H9 (cell line): Measurements from ENCODE around the gene TGM5. TPM values are rescaled to one million over a fixed set of nuclear protein-coding genes. Genes with fewer than 3 reads are reported as not detected.

ENCODE experiments used
- DNase-seq: peaks from one replicate; pipeline ENCODE4 v3.0.0-alpha.2; 2017
- H2AFZ ChIP-seq: one replicate; pipeline ENCODE4 v1.6.1; 2013; ENCODE audit warnings: mild to moderate bottlenecking, low read length, control low read depth, moderate library complexity
- H2AK5ac ChIP-seq: 2 replicates; pipeline ENCODE4 v1.6.1; 2013; ENCODE audit warnings: low read length, control low read depth, mixed read lengths; ENCODE audit not compliant: insufficient read length
- H2BK120ac ChIP-seq: one replicate; pipeline ENCODE4 v1.6.1; 2013; ENCODE audit warnings: low read depth, mild to moderate bottlenecking, low read length, control low read depth, inconsistent platforms; ENCODE audit not compliant: poor library complexity, severe bottlenecking
- H2BK12ac ChIP-seq: 2 replicates; pipeline ENCODE4 v1.6.1; 2013; ENCODE audit warnings: low read length, control low read depth, mixed read lengths, low read depth; ENCODE audit not compliant: insufficient read length
- H2BK15ac ChIP-seq: 2 replicates; pipeline ENCODE4 v1.6.1; 2013; ENCODE audit warnings: low read depth, low read length, control low read depth
- H2BK20ac ChIP-seq: one replicate; pipeline ENCODE4 v1.6.1; 2013; ENCODE audit warnings: low read depth, mild to moderate bottlenecking, low read length, control low read depth, inconsistent platforms; ENCODE audit not compliant: poor library complexity, severe bottlenecking
- H2BK5ac ChIP-seq: 2 replicates; pipeline ENCODE4 v1.6.1; 2013; ENCODE audit warnings: low read length, control low read depth, mixed read lengths; ENCODE audit not compliant: insufficient read length
- H3K14ac ChIP-seq: 2 replicates; pipeline ENCODE4 v1.6.1; 2013; ENCODE audit warnings: low read length, control low read depth; ENCODE audit not compliant: insufficient read depth
- H3K18ac ChIP-seq: 2 replicates; pipeline ENCODE4 v1.6.1; 2013; ENCODE audit warnings: low read depth, mild to moderate bottlenecking, mixed read lengths, low read length, control low read depth; ENCODE audit not compliant: insufficient read length
- H3K23ac ChIP-seq: 2 replicates; pipeline ENCODE4 v1.6.1; 2013; ENCODE audit warnings: low read length, control low read depth, mixed read lengths, low read depth; ENCODE audit not compliant: insufficient read length
- H3K23me2 ChIP-seq: 2 replicates; pipeline ENCODE4 v1.6.1; 2013; ENCODE audit warnings: low read depth, mild to moderate bottlenecking, mixed read lengths, low read length, control low read depth; ENCODE audit not compliant: insufficient read length, poor library complexity, severe bottlenecking
- H3K27ac ChIP-seq: 2 replicates; pipeline ENCODE4 v1.5.1; 2013; ENCODE audit warnings: low read length, control low read depth, mixed read lengths, low read depth; ENCODE audit not compliant: insufficient read length
- H3K27me3 ChIP-seq: 2 replicates; pipeline ENCODE4 v1.6.1; 2013; ENCODE audit warnings: low read length, control low read depth, inconsistent platforms; ENCODE audit not compliant: insufficient read depth
- H3K4ac ChIP-seq: 2 replicates; pipeline ENCODE4 v1.6.1; 2013; ENCODE audit warnings: low read depth, mild to moderate bottlenecking, control low read depth, inconsistent platforms, low read length, moderate library complexity
- H3K4me1 ChIP-seq: 2 replicates; pipeline ENCODE4 v1.6.1; 2013; ENCODE audit warnings: low read length, control low read depth, inconsistent platforms; ENCODE audit not compliant: insufficient read depth
- H3K4me2 ChIP-seq: 2 replicates; pipeline ENCODE4 v1.6.1; 2013; ENCODE audit warnings: low read length, control low read depth, mixed read lengths; ENCODE audit not compliant: insufficient read length, insufficient read depth
- H3K56ac ChIP-seq: 2 replicates; pipeline ENCODE4 v1.6.1; 2013; ENCODE audit warnings: low read depth, mild to moderate bottlenecking, mixed read lengths, low read length, control low read depth; ENCODE audit not compliant: insufficient read length
- H3K79me1 ChIP-seq: 2 replicates; pipeline ENCODE4 v1.6.1; 2013; ENCODE audit warnings: low read depth, mild to moderate bottlenecking, moderate library complexity, low read length, control low read depth, inconsistent platforms; ENCODE audit not compliant: insufficient read depth, poor library complexity, severe bottlenecking
- H3K79me2 ChIP-seq: 2 replicates; pipeline ENCODE4 v1.6.1; 2013; ENCODE audit warnings: low read length, control low read depth, inconsistent platforms; ENCODE audit not compliant: insufficient read depth
- H3K9ac ChIP-seq: 2 replicates; pipeline ENCODE4 v1.6.1; 2013; ENCODE audit warnings: low read length, control low read depth, mixed read lengths; ENCODE audit not compliant: insufficient read length; ENCODE audit errors: extremely low read depth
- H3K9me3 ChIP-seq: one replicate; pipeline ENCODE4 v1.6.1; 2013; ENCODE audit warnings: low read depth, low read length, inconsistent platforms; ENCODE audit not compliant: control insufficient read depth
- H3T11ph ChIP-seq: one replicate; pipeline ENCODE4 v1.6.1; 2013; ENCODE audit warnings: mild to moderate bottlenecking, low read length, control low read depth, inconsistent platforms
- H4K20me1 ChIP-seq: one replicate; pipeline ENCODE4 v1.6.1; 2013; ENCODE audit not compliant: control insufficient read depth, insufficient read length, insufficient read depth
- H4K5ac ChIP-seq: 2 replicates; pipeline ENCODE4 v1.6.1; 2013; ENCODE audit warnings: low read depth, mild to moderate bottlenecking, mixed read lengths, low read length, control low read depth; ENCODE audit not compliant: insufficient read length
- H4K8ac ChIP-seq: replicated peaks from 2 replicates; pipeline ENCODE4 v1.6.1; 2013; ENCODE audit warnings: low read length, control low read depth, mixed read lengths, low read depth; ENCODE audit not compliant: insufficient read length
- H4K91ac ChIP-seq: 2 replicates; pipeline ENCODE4 v1.6.1; 2013; ENCODE audit warnings: low read depth, mild to moderate bottlenecking, moderate library complexity, mixed read lengths, low read length, control low read depth; ENCODE audit not compliant: insufficient read length
- H3K27ac Mint-ChIP-seq, 3 experiments: 2 replicates in 2 of 3; 3 replicates in 1 of 3; pipeline ENCODE4 v1.8.0; 2020 to 2021; ENCODE audit warnings: mixed read lengths in 3 of 3, mild to moderate bottlenecking in 1 of 3, moderate library complexity in 1 of 3
- H3K27me3 Mint-ChIP-seq: 2 replicates; pipeline ENCODE4 v1.8.0; 2021; ENCODE audit warnings: low read depth, mild to moderate bottlenecking, moderate library complexity, mixed read lengths
- H3K36me3 Mint-ChIP-seq, 3 experiments: 2 replicates in 2 of 3; 3 replicates in 1 of 3; pipeline ENCODE4 v1.8.0; 2020 to 2021; ENCODE audit warnings: low read depth in 3 of 3, mixed read lengths in 3 of 3; ENCODE audit not compliant: insufficient read depth in 1 of 3
- H3K4me1 Mint-ChIP-seq, 2 experiments: 2 replicates each; pipeline ENCODE4 v1.8.0; 2020; ENCODE audit warnings: mixed read lengths in 2 of 2
- H3K4me3 Mint-ChIP-seq, 2 experiments: 2 replicates in 1 of 2; 3 replicates in 1 of 2; pipeline ENCODE4 v1.8.0; 2020 to 2021; ENCODE audit warnings: mild to moderate bottlenecking in 2 of 2, mixed read lengths in 2 of 2, moderate library complexity in 1 of 2
- H3K9me3 Mint-ChIP-seq, 2 experiments: 2 replicates in 1 of 2; 3 replicates in 1 of 2; pipeline ENCODE4 v1.8.0; 2020; ENCODE audit warnings: mild to moderate bottlenecking in 2 of 2, mixed read lengths in 2 of 2, moderate library complexity in 1 of 2
- total RNA-seq: library from RNA; stranded (reverse); gene quantifications from 2 replicates; pipeline ENCODE4 v1.2.1, GENCODE V29; 2021
- TF ChIP-seq, protein P1 (sequence below): fragments of 200-600 bp; sonication (generic); conservative IDR thresholded peaks from 3 replicates; pipeline ENCODE4 v1.8.0; 2021; ENCODE audit warnings: antibody characterized with exemption, mild to moderate bottlenecking

Gene TGM5
- total RNA-seq, 1 experiment from 2014 or later = not detected

DNA sequence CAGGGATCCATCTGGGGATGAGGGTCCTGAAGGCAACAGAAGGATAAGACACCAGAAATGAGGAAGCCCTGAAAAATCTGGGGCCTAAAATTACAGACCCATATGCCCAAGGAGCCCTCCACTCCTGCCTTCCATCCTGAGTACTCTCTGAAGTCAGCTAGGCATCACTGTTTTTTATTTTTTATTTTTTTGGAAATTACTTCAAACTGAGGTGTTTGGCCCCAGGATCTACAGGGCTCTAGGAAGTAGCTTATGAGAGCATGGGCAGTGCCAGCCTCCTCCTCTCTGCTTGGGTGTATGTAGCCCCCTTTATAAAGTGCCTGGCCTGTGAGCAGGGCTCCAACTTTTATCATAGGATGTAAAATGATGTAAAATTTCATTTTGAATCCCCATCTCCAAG, 53.8 kb downstream of the TGM5 start:
- Histone ChIP-seq H2AK5ac (no peak overlapping the region), H3K9me3 (no peaks in the 10 kb centered on the region), H2BK20ac (no peak overlapping the region), H3K27ac (no peak overlapping the region), H2BK12ac (no peak overlapping the region), H3K56ac (no peak overlapping the region), H4K20me1 (no peaks in the 10 kb centered on the region), H4K8ac (no peak overlapping the region), H3K79me1 (no peaks in the 10 kb centered on the region), H3K79me2 (no peaks in the 10 kb centered on the region), H3K27me3 (no peaks in the 10 kb centered on the region), H2AFZ (no peak overlapping the region), H2BK15ac (no peak overlapping the region), H3T11ph (no peak overlapping the region), H3K4ac (no peak overlapping the region), H3K14ac (no peak overlapping the region), H4K5ac (no peak overlapping the region), H3K9ac (no peak overlapping the region), H2BK5ac (no peak overlapping the region), H4K91ac (no peak overlapping the region), H3K18ac (no peak overlapping the region), H3K4me2 (no peak overlapping the region), H3K4me1 (no peaks in the 10 kb centered on the region), H3K23me2 (no peaks in the 10 kb centered on the region), H2BK120ac (no peak overlapping the region), H3K23ac (no peak overlapping the region)
- Mint-ChIP-seq H3K9me3 (no peaks in the 10 kb centered on the region), H3K4me1 (peaks cover 9 to 10% of the 10 kb centered on the region in 2 experiments), H3K36me3 (no peaks in the 10 kb centered on the region), H3K27ac (no peak overlapping the region; a peak in 1 of 7 replicates), H3K4me3 (no peak overlapping the region), H3K27me3 (peaks cover 8% of the 10 kb centered on the region)
- TF ChIP-seq, protein P1, sequence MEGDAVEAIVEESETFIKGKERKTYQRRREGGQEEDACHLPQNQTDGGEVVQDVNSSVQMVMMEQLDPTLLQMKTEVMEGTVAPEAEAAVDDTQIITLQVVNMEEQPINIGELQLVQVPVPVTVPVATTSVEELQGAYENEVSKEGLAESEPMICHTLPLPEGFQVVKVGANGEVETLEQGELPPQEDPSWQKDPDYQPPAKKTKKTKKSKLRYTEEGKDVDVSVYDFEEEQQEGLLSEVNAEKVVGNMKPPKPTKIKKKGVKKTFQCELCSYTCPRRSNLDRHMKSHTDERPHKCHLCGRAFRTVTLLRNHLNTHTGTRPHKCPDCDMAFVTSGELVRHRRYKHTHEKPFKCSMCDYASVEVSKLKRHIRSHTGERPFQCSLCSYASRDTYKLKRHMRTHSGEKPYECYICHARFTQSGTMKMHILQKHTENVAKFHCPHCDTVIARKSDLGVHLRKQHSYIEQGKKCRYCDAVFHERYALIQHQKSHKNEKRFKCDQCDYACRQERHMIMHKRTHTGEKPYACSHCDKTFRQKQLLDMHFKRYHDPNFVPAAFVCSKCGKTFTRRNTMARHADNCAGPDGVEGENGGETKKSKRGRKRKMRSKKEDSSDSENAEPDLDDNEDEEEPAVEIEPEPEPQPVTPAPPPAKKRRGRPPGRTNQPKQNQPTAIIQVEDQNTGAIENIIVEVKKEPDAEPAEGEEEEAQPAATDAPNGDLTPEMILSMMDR = no peak
- DNase-seq = no peak
